ENCODE data around the gene SOBP.

Gene SOBP

DNA sequence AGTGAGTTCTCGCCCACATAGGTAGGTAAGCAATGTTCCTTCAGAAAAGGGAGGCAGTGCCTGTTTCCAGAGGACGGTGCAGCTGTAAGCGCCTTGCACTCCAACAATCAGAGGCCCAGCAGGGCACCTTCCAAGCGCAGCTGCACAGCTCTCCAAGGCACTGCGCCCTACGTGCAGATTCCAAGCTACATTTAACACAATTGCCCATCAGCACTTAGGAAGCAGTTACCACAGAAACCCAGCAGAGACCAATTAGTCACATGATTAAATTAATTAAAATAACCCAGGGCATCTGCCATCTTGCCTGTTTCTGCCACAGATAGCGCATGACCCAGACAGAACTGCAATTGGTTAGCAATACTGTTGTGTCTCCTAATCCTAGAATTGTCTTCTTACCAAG, 65.5 kb downstream of the SOBP start:
- TF ChIP-seq, protein P1, sequence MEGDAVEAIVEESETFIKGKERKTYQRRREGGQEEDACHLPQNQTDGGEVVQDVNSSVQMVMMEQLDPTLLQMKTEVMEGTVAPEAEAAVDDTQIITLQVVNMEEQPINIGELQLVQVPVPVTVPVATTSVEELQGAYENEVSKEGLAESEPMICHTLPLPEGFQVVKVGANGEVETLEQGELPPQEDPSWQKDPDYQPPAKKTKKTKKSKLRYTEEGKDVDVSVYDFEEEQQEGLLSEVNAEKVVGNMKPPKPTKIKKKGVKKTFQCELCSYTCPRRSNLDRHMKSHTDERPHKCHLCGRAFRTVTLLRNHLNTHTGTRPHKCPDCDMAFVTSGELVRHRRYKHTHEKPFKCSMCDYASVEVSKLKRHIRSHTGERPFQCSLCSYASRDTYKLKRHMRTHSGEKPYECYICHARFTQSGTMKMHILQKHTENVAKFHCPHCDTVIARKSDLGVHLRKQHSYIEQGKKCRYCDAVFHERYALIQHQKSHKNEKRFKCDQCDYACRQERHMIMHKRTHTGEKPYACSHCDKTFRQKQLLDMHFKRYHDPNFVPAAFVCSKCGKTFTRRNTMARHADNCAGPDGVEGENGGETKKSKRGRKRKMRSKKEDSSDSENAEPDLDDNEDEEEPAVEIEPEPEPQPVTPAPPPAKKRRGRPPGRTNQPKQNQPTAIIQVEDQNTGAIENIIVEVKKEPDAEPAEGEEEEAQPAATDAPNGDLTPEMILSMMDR (conservative IDR thresholded peaks at IDR 0.05; ENCODE audit: low read depth) = no peak
- POLR2A ChIA-PET (ENCODE audit: low non-redundant PET) = no interaction called here
- CTCF ChIA-PET = no interaction called here

DNA sequence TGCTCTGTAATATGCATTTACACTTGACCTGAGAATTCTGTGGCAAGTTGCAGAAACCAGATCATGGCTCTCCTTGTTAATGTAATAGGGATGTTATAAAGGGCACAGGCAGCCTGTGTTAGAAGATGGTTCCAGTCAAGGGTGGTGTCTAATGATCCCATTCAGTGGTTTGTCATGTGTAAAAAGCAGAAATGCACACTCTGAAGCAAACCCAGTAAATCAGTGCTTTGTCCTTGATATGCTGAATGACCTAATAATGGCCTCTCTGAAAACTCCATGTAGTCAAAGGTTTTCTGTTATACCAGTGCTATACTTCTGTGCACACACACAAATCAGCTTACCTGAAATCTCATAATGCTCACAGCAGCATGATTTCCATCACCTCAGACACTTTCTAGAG, 66.2 kb downstream of the SOBP start:
- TF ChIP-seq, protein P1 (conservative IDR thresholded peaks at IDR 0.05; ENCODE audit: low read depth) = no peak
- CTCF ChIA-PET = no interaction called here
- POLR2A ChIA-PET (ENCODE audit: low non-redundant PET) = no interaction called here

More for the DNA sequence above, 65.5 kb downstream of the SOBP start:
- no peak overlapping the region for H3K27ac ChIP-seq
- no peak for DNase-seq (ENCODE audit: low spot score)

DNA sequence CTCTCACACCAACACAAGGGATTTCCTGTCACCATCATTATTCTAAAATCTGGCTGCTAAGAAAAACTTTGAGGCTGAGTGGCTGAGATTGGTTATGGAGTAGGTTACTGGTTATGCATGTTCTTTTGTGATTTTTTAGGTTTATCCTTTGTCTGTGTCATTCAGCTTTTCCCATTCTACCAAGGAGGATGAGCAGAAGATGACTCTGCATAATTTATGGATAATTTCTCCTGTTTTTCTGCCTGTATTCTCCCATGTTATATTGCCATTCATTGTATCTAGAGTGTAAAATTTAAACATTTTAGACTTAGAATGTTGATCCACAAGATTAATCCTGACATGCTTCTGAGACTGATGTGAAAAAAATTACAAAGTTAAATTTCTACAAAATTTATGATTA, 67.8 kb downstream of the SOBP start:
- TF ChIP-seq, protein P1 (conservative IDR thresholded peaks at IDR 0.05; ENCODE audit: low read depth) = no peak
- DNase-seq (ENCODE audit: low spot score) = no peak
- ChIA-PET POLR2A (ENCODE audit: low non-redundant PET) (no interaction called here), CTCF (no interaction called here)
- no peak overlapping the region for H3K27ac ChIP-seq

More for the DNA sequence above, 66.2 kb downstream of the SOBP start:
- DNase-seq (ENCODE audit: low spot score) = no peak
- no peak overlapping the region for H3K27ac ChIP-seq

DNA sequence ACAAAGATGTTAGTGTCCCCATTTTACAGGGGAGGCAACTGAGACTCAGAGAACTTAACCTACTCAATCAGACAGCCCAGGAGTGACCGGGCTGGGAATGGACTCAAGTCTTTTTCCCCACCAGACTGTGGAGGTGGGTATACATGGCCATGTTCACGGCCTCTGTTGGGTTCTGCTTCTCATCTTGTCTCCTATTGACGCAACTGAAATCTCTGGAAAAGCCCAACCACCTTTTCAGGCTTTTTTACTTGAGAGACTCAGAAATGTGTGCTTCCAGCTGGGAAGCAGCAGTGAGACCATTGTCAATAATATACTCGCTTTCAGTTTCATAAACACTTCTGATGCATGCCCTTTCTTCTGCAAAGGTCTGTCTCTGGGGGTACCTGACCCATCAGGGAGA, 70.7 kb downstream of the SOBP start:
- TF ChIP-seq, protein P1 (conservative IDR thresholded peaks at IDR 0.05; ENCODE audit: low read depth) = no peak
- POLR2A ChIA-PET (ENCODE audit: low non-redundant PET) = no interaction called here
- CTCF ChIA-PET = no interaction called here
- no peak overlapping the region for H3K27ac ChIP-seq
- DNase-seq (ENCODE audit: low spot score) = no peak

DNA sequence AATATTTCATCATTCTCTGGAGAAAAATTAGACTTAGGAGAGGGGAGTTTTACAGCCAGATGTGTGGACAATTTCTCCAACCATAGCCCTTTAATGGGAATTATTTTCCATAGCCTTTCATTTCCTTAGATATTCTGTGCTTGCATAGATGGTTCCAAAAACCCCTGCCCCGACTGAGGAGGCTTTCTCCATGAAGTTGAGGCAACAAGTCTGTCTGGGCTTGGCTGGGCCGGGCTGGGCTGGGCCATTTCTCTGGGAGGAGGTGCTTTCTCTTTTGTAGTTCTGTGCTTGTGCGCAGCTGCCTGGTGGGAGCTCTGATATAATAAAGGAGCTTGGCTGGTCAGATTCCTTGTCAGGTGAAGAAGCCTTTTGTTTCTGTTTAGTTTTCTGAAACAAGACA, 71.4 kb downstream of the SOBP start:
- POLR2A ChIA-PET (ENCODE audit: low non-redundant PET) = no interaction called here
- no peak for DNase-seq (ENCODE audit: low spot score)
- TF ChIP-seq, protein P1 (conservative IDR thresholded peaks at IDR 0.05; ENCODE audit: low read depth) = no peak
- CTCF ChIA-PET = interaction anchor here (0.7 to 0.9 kb wide), 3 partner anchors 18 to 287 kb away, joined by 3 to 4 read pairs (median 3); no protein-coding TSS in a partner anchor
- H3K27ac ChIP-seq = no peak overlapping the region

DNA sequence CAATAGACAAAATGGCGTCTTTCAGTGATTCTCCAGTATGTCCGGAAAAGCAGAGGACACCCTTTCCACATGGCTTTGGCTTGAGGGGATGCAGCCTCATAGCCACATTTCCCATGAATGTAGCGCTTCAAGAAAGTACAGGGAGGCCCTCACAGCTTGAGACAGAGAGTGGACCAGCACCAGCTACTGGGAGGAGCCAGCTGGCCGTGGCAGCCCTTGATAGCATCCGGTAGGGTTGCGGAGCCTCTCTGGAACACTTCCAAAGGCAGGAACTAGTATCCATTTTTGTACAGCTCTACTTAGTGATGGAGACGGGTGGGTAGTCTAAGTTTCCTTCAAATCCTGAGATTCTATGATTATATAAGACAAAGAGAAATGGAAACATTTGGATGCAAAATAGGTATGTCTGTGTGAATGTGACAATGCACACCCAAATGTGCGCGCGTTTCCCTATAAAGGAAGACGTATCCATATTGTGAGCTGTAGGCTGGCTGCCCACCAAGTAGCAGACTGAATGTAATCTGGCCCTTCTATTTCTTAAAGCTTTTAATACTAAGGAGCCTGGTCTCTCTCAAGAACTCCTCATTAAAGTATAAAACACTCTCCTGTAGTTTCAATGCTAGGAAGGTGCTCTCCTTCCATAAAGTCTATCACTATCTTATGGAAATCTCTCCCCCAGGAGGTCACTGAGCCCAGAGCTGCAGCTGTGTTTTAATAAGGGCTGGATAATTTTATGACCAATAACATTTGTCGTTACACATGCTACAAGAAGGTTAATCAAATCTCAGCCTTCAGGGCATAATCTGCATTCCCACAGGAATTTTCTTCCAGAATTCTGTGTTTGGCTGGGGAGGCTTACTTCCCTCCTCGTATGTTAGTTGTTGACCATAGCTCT, 74.0 kb downstream of the SOBP start:
- TF ChIP-seq, protein P1 (conservative IDR thresholded peaks at IDR 0.05; ENCODE audit: low read depth) = no peak
- CTCF ChIA-PET = interaction anchor here (1.0 kb wide), 1 partner anchor 10 kb away, joined by 6 read pairs; no protein-coding TSS in a partner anchor
- no peak for DNase-seq (ENCODE audit: low spot score)
- POLR2A ChIA-PET (ENCODE audit: low non-redundant PET) = no interaction called here
- no peak overlapping the region for H3K27ac ChIP-seq
